NCI-H510A (cell line): ENCODE measurements around the gene DLGAP4.

Source experiments
- DNase-seq: peaks from one replicate; lab custom pipeline; 2025; lab: John Stamatoyannopoulos, UW

Gene DLGAP4

DNA sequence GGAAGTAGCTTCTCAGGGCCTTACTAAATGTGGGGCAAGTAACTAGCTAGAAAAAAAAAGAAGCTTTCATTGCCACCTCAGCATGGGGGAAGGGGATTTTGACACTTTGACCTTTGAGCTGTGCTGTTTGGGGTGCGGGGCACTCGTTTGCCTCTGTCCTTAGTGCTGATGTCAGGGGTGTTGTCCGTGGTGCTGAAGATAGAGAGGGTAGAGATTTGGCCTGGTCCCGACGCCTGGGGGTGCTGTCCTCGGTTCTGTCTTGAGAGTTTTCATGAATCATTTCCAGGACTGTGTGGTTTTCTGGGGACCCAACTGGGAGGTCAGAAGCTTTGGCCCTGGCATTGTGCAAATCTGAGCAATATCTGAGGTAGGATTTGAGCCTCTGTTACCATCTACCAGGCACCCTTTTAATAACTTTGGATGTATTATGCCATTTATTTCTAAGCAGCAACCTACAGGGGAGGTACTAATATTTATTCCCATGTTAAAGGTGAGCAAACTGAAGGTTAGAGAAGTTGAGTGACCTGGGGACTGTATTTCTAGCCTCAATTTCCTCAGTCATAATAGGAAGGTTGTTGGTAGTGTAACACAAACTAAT, 78.0 kb downstream of the DLGAP4 start:
- no peak for DNase-seq

DNA sequence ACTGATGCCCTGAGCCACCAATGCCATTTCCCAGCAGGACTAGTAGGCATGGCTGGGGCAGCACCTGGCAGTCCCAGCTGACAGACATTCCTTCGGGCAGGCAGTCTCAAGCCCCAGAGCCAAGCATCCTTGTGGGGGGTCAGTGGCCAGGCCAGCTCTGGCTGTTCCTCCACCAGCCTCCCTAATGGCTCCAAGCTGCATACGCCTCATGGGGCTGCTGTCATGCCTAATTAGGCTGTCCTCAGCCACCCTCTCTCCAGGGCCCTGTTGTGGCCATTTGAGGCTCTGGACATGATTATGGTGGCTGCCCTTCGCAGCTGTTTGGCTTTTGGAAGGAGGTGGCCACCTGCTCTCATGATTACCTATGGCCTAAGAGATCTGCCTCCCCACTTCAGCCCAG, 79.4 kb downstream of the DLGAP4 start:
- no peak for DNase-seq

DNA sequence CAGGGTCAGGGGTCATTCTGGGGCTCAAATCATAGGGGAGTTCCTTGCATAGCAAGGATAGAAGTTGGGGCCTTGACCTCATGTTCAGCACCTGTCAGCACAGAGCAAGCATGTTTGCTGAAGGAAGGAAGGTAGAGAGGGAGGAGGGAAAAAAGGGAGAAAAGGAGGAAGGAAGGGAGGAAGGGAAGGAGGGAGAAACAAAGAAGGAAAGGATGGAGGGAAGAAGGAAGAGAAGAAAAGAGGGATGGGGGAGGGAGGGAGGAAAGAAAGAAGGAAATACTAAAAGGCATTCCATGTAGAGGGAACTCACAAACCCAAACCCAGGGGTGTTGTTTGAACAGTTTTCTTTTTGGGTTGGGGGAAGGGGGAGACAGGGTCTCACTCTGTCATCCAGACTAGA, 80.1 kb downstream of the DLGAP4 start:
- no peak for DNase-seq

DNA sequence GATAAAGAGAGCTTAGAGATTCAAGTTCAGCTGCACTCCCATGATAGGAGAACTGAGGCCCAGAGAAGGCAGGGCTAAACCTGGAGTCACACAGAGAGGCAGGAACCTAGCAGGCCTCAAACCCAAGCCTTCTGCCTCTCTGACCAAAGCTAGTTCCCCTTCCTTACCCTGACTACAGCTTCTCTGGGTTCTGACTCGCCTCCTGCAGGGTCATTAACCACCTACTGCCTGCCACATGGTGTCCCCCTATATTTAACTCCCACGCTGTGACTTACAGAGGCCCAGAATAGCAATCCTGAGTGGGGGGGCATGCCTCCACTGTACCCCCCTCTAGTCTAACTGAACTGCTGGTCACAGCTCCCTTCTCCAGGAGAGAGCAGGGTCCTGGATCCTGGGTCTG, 84.1 kb downstream of the DLGAP4 start:
- DNase-seq = no peak

DNA sequence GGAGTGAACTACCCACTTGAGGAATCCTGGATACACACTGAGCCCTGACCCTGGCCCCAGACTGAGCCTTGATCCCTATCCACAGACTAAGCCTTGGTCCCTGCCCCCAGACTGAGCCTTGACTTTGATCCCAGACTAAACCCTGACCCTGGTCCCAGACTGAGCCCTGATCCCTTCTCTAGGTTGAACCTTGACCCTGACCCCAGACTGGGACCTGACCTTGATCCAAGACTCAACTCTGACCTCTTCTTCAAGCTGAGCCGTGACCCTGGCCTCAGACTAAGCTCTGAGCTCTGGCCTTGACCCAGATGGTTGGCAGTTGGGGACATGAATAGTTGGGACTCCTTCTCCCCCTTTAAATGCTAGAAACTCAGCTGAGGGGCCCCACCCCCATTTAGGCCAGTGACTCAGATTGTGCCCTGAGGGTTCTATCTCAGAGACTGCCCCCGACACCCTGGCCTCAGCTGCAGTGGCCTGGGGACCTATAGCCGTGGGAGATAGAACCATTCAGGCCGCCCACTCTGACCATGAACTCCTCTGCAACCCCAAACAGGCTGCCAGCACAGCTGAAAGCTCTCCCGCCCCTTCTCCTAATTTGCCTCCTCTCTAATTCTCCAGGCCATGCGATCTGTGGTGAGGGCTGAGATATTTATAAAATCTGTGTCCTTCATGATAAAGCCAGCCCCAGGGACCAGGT, 84.7 kb downstream of the DLGAP4 start:
- DNase-seq = no peak

DNA sequence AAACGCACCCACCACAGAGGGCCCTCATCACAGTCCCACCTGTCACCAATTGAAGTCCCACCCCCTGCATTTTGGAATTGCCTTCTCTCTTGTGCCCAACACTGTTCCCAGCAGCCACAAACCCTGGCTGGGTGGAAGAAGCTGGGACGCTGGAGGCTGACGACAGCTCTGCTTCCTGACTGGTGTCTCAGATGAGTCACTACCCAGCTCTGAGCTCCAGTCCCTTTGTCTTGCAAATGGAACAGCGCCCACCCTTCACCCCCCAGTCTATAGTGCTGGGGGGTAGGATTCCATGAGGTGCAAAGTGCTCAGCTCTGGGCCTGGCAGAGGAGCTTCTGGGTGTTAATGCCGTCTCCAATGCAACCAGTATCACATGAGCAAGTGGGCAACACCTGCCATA, 85.3 kb downstream of the DLGAP4 start:
- no peak for DNase-seq

DNA sequence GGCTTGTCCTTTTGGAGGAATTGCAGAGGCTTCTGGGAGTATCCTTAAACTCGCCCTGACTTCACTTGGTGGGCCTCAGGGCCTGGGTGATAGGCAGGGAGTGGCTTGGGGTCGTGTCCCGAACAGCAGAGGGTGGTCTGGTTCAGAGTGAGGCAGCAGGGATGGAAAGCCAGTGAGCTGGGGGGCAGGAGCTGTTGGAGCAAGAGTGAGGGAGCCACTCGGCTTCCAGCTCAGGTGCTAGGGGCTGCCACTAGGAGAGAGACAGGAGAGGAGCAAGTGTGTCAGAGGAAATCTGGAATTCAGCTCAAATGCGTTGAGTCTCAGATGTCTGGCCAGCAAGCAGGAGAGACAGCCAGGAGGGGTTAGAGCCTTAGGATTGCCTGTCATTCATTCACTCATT, 85.8 kb downstream of the DLGAP4 start:
- DNase-seq = no peak

DNA sequence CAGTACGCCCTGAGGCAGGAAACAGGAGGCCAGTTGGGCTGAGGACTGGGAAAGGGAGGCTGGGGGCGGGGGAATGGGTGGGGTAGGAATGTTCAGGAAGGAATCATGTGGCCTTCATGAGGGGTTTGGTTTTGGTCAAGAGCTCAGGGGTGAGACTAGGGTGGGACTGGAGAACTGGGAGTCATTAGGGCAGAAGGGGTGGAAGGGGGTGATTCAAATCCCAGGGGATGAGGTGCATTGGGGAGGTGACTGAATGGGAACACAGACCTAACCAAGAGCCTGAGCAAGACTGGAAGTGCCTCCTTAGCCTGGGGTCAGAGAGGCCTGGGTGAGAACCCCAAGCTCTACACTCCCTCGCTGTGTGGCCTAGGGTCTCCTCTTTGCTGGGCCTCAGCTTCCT, 86.8 kb downstream of the DLGAP4 start:
- DNase-seq = no peak

DNA sequence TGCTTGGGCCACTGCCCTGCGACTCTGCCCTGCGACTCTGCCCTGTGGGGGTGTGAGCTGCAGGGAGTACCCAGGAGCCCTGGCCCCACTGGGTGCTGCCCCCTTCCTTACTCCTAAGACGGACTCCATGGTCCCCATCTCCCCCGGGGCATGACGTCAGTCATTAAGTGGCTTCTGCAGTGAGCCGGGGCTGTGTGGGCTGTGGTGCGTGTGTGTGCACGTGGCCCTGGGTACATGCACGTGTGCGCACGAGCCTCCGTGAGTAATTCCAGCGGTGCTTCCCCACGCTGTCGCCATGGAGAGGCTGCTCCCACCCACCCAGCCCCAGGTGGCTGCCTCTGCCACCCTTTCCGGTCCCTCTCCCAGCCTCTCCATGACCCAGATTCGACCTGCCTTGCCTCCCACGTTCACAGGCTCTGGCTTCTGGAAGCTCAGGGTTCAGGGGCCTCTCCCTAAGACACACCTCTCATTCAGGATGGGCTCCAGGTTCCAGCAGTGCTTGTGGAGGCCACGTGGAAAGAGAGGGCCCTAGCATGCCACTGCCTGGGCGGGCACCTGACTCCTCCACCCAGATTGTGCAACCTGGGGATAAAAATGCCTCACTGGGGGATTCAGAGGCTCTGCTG, 88.3 kb downstream of the DLGAP4 start:
- no peak for DNase-seq

DNA sequence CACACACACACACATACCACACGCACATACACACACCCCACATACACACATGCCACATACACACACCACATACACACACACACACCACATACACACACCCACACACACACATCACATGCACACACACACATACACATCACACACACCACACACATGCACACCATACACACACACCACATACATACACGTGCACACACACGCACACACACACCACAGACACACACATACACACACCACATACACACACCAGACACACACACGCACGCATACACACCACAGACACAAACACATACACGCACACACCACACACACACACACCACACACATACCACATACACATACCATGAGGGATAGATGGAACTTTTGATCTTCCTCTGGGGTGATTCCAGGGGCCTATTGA, 90.2 kb downstream of the DLGAP4 start:
- no peak for DNase-seq

DNA sequence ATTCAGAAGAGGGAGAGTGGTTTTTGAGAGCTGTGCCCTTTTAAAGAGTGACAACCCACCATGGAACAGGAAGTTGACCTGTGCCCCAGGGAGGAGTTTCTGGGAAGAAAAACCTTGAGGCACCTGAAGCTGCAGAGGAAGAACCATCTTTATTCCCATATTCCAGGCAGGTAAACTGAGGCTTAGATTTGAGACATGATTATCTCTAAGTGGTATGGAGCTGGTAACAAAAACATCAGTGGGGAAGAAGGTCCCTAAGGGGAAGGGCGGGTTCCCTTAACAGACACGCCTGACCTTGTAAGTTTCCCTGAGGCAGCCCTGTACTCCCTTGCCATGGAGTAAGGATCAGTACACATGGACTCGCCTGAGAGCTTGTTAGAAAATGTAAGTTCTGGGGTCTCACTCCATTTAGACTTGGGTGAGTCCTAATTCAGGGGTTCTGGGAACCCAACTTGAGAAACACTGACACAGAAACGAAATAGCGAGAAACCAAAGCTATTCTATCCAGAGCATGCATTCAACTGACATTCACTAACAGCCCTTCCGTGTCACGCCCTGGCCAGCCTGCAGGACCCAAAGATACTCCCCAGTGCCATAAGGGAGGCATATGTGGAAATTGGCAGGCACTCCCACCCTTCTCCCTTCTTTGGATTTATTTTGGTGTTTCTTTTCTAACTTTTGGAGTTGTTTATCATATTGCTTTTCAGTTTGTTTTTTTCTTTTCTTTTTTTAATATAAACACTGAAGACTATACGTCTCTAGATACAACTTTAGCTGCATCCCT, 90.9 kb downstream of the DLGAP4 start:
- no peak for DNase-seq

DNA sequence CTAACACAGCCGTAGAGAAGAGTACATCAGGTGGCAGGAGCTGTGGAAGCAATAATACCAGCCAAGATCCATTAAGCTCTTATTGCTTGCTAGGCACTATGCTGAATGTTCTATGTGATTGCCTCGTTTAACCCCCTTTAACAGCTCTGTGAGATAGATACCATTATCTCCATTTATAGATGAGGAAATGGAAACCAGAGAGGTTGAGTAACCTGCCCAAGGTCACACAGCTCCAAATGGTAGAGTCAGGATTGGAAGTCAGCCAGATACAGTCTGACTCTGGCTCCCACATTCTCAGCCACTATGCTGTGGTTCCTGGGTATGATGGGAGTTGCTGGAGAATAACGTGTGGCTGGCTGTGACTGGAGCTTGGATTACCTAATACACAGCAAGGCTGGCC, 92.4 kb downstream of the DLGAP4 start:
- no peak for DNase-seq

DNA sequence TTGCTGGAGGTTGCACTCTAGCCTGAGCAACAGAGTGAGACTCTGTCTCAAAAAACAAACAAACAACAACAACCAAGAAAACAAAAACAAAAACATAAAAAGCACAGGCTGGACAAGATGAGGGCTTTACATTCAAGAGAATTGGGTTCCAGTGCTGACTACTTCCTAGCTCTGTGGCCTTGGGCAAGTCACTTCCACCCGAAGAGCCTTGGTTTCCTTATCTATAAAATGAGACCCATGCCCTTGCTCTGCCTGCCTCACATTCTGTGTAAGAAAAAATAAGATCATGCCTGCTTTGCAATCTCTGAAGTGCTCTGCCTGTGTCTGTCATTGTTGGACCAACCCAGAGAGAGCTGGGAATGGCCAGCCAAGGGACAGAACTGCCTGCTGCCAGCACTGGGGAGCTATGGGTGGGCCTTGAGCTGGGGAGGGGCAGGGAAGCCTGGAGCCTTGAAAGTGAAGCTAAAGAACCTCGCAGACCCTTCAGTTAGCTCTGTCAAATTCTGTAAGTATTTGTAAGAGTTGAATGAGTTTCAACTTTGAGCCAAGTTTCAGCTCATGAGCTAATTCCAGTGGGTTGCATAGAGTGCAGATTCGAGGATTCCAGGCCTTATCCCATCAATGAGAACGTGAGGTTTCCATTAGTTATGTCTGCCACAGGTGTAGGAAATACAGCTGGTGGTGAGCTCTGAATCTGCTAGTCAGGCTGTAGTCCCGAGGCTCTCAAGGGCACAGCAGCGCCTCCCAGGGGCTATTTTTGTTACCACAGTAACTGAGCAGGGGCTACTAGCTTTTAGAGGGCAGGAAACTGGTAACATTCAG, 93.2 kb downstream of the DLGAP4 start:
- peak; percentile 25 for DNase-seq

DNA sequence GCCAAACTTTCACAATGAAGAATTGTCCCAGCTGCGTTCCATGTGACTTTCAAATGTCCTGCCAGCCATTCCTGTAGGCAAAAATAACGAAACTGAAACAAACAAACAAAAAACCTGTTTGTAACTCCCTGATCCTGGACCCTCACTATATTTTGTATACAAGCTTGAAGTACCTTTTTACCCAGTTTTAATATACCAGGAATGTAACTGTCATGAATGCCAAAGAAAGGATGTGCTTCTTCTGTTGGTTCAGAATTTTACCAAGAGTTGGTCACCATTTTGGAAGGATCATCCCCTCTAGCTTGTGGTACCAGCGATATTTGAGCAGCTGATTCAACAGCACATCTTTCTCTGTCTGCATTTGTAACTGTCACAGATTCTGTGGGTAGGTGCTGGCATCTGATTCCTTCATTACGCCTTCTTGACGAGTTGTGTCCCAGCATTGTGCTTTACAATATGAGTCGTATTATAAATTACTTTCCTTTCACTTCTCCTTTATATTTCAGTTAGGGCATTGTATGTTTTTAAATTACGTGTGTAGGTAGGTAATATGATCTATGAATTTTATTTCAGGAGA, 93.9 kb downstream of the DLGAP4 start:
- DNase-seq = no peak

DNA sequence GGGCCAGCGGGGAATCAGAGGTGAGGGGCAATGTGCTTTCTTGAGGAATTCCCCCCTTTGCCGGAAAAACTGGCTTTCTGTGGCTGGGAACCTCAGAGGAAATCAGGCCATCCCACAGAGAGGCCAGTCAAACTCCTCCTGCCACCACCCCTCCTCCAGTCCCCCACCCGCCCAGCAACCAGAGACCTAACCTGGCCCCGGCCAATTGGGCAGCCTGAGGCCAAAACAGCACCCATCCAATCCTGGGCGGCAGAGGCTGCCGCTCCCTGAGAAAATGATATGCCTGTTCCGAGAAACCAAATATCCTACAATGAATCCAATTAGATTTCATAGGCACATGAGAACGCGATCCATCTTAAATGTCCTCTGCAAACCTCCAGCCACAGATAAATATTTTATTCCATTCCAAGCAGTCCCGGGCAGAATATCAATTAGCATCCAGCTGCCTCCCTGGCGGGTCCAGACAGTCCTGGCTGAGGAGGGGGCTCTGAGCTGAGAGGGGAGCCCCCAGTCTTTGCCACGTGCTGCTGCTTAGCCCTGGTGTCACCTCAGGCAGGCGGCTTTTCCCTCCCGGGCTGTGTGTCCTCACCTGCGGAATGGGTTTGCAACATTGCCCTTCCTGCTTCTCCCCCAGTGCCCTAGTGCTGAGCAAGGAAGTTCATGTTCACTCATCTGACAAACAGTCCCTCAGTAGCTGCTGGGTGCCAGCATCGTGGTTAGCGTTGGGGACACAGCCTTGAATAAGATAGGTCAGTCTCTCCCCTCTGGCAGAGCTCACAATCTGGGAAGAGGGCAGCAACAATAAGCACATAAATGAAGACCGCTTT, 95.0 kb downstream of the DLGAP4 start:
- DNase-seq = no peak

DNA sequence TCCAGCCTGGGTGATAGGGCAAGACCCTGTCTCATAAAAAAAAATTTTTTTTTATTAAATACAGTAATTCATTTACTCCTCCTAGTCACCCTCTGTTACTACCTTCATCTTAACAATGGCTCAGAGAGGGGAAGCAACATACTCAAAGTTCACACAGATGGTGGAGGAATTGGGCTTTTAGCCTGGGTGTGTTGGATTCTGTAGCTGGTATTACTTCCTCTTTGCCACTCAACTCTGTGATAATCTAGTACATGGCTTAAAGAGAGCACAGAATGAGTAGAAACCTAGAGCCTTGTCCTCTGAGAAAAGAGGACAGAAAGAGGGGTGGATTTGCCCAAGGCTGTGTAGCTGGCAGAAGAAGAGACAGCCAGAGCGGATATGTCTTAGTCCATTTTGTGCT, 96.6 kb downstream of the DLGAP4 start:
- no peak for DNase-seq

DNA sequence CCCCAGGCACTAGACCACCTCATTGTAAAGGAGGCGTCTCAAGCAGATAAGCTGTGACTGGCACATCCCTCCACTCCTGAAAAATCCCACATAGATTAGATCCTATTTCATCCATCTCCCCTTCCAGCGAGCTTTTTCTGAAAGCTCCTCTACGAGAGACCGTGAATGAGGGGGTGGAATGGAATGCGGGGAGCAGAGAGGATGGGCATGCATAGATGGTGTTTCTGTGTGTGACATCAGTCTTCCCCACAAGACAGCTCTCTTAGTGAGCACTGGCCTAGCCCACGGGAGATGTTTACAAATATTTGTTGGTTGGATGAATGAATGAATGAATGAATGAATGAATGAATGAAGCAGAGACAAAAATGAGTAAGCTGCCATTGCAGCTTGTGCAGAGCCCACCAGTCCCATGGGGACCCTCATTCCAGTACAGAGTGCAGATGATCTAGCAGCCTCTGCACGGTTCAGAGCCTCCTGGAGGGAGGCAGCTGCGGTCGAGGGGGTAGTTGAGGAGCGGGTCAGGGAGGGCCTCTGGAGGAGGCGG, 98.4 kb downstream of the DLGAP4 start:
- no peak for DNase-seq

DNA sequence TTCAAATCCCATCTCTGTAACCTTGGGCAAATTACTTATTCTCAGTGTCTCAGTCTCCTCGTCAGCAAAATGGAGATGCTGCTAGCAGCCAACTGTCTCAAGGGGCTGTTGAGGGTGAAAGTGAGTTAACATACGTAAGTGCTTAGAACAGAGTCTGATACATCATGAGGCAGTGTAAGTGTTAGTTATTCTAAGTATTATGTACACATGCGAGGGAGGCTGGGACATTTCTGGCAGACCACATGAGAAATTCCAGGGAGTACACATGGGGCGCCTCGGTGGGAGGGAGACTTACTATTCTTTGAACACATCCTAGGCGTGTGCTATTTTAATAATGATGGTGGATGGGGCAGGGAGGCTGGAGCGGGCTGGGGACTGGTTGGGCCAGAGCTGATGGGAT, 99.1 kb downstream of the DLGAP4 start:
- DNase-seq = no peak

DNA sequence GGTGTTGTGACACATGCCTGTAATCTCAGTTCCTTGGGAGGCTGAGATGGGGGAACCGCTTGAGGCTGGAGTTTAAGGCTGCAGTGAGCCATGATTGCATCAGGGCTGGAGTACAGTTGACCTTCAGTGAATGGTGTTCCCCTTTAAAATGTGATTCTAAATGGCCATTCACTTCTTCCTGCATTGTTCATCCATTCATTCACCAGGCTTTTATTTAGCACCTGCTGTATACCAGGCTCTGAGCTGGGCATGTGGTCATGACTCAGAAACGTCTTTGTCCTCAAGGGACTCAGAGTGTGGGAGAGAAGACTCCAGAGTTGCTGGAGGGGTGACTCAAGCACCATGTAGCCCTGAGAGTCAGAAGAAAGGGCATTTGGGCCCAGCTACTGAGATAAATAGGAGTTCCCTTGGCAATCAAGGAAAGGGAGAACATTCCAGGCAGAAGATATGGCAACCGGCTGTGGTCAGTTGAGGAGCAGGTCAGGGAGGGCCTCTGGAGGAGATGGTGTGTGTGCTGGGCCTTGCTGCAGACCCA, 101.1 kb downstream of the DLGAP4 start:
- no peak for DNase-seq

DNA sequence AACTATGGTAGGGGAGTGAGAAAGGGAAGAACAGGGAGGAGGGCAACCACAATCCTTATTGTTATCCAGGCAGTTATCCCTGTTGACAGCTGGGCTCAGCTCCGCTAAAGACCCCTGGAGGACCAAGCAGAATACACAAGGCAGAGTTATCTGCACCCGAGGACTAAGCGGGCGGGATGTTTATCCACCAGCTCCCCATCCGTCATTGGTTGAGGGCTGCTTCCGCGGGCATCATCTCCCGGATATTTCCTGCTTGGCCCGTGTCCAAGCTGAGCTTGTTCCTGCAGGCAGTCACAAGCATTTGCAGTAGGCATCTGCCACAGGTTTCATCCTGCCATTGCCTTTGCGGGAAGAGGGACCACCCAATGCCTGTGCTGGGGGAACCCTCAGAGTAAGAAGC, 102.1 kb downstream of the DLGAP4 start:
- DNase-seq = peak; percentile 35
